ENCODE data around the gene LRP3. TPM values are rescaled to one million over a fixed set of nuclear protein-coding genes. Genes with fewer than 3 reads are reported as not detected.

LRP3 gene
- total and polyA plus RNA-seq, 2 of the 13 experiments (the other 11 are each of a cell fraction or from before 2014, with no cell fraction given) = 17.6 to 51.6 TPM

GRCh38 chr19:33255781-33256180 lies 61.7 kb downstream of the LRP3 start:
- BruUV-seq (replicated peaks) = no TSS peak
- H3K4me2 ChIP-seq (ENCODE audit: low read depth, low read length) = no peak overlapping the region
- no peak overlapping the region for H3K9ac ChIP-seq (ENCODE audit: insufficient read depth, low read depth, low read length)
- no peak for ATAC-seq
- CTCF ChIA-PET (ENCODE audit: low intra/inter-chr PET ratio, low total read pairs) = no interaction called here
- peaks cover 9 to 30% of the 10 kb centered on the region in 2 experiments; a peak in 4 of 5 replicates for H3K27me3 ChIP-seq (ENCODE audit: control insufficient read depth in 1 of 2, insufficient read depth in 2 of 2, low read length in 2 of 2)
- no peaks in the 10 kb centered on the region for H3K79me2 ChIP-seq (ENCODE audit: insufficient read depth, low read length)
- 84% methylated on average over 3 of the region's 7 CpGs for WGBS (ENCODE audit: low lambda C conversion rate)
- H3K36me3 ChIP-seq (replicated peaks in 1 of 2; ENCODE audit: control insufficient read depth in 1 of 2, insufficient read depth in 2 of 2, low read length in 2 of 2) = no peaks in the 10 kb centered on the region
- FAIRE-seq = no peak
- DNase-seq (ENCODE audit: low spot score) = no peak
- H3K4me1 ChIP-seq (ENCODE audit: insufficient read depth, low read length) = peaks cover 44% of the 10 kb centered on the region
- intact Hi-C loops (cut with micrococcal nuclease; ENCODE audit: unreplicated experiment) = no loop called here
- TF ChIP-seq ATF7-NPFF (CRISPR knock-in tag; IDR thresholded peaks at IDR 0.05; ENCODE audit: low read depth) = no peak
- TF ChIP-seq ZNF749 (CRISPR knock-in tag; IDR thresholded peaks at IDR 0.05; ENCODE audit: borderline replicate concordance) = no peak
- no peak overlapping the region for H3K27ac ChIP-seq (ENCODE audit: extremely low read length, insufficient read depth, low read length)
- no peak overlapping the region for H3K4me3 ChIP-seq (replicated peaks in 1 of 3; ENCODE audit: insufficient read depth in 1 of 3, low read depth in 2 of 3, low read length in 3 of 3)
- POLR2A ChIA-PET = no interaction called here
- peaks cover 5% of the 10 kb centered on the region for H3K9me3 ChIP-seq (ENCODE audit: low read length)
- H4K20me1 ChIP-seq (ENCODE audit: insufficient read depth, low read length) = no peaks in the 10 kb centered on the region
- in situ Hi-C loops (cut with HindIII; ENCODE audit: extremely low pct_ligation_motif_present, low pct_unique_long_range_greater_than_20kb) = no loop called here
- H2AFZ ChIP-seq (ENCODE audit: low read length) = no peak overlapping the region

GRCh38 chr19:33256261-33256660 lies 62.1 kb downstream of the LRP3 start:
- POLR2A ChIA-PET = no interaction called here
- H3K27me3 ChIP-seq (ENCODE audit: control insufficient read depth in 1 of 2, insufficient read depth in 2 of 2, low read length in 2 of 2) = peaks cover 9 to 30% of the 10 kb centered on the region in 2 experiments; a peak in 4 of 5 replicates
- H3K27ac ChIP-seq (ENCODE audit: extremely low read length, insufficient read depth, low read length) = no peak overlapping the region
- BruUV-seq (replicated peaks) = no TSS peak
- ATAC-seq (no peak), FAIRE-seq (no peak), DNase-seq (ENCODE audit: low spot score) (no peak)
- H2AFZ ChIP-seq (ENCODE audit: low read length) = no peak overlapping the region
- H4K20me1 ChIP-seq (ENCODE audit: insufficient read depth, low read length) = no peaks in the 10 kb centered on the region
- intact Hi-C loops (cut with micrococcal nuclease; ENCODE audit: unreplicated experiment) (no loop called here), in situ Hi-C loops (cut with HindIII; ENCODE audit: extremely low pct_ligation_motif_present, low pct_unique_long_range_greater_than_20kb) (no loop called here)
- CTCF ChIA-PET (ENCODE audit: low intra/inter-chr PET ratio, low total read pairs) = no interaction called here
- no peaks in the 10 kb centered on the region for H3K79me2 ChIP-seq (ENCODE audit: insufficient read depth, low read length)
- H3K4me1 ChIP-seq (ENCODE audit: insufficient read depth, low read length) = peaks cover 44% of the 10 kb centered on the region
- WGBS (ENCODE audit: low lambda C conversion rate) = 31% methylated on average over 4 of the region's 7 CpGs
- H3K4me3 ChIP-seq (replicated peaks in 1 of 3; ENCODE audit: insufficient read depth in 1 of 3, low read depth in 2 of 3, low read length in 3 of 3) = no peak overlapping the region
- H3K4me2 ChIP-seq (ENCODE audit: low read depth, low read length) = no peak overlapping the region
- H3K9me3 ChIP-seq (ENCODE audit: low read length) = peaks cover 5% of the 10 kb centered on the region
- no peaks in the 10 kb centered on the region for H3K36me3 ChIP-seq (replicated peaks in 1 of 2; ENCODE audit: control insufficient read depth in 1 of 2, insufficient read depth in 2 of 2, low read length in 2 of 2)
- H3K9ac ChIP-seq (ENCODE audit: insufficient read depth, low read depth, low read length) = no peak overlapping the region
- TF ChIP-seq ZNF292 (CRISPR knock-in tag; IDR thresholded peaks at IDR 0.05; ENCODE audit: borderline replicate concordance, low read depth) (no peak), MTF2 (CRISPR knock-in tag; IDR thresholded peaks at IDR 0.05; ENCODE audit: borderline replicate concordance) (no peak), TP53 (CRISPR knock-in tag; conservative IDR thresholded peaks at IDR 0.05) (no peak), KLF13 (CRISPR knock-in tag; IDR thresholded peaks at IDR 0.05) (no peak), HIVEP1 (CRISPR knock-in tag; IDR thresholded peaks at IDR 0.05) (no peak), ZNF780A (CRISPR knock-in tag; IDR thresholded peaks at IDR 0.05) (no peak), ETV6 (CRISPR knock-in tag; conservative IDR thresholded peaks at IDR 0.05) (no peak), KDM2A (CRISPR knock-in tag; IDR thresholded peaks at IDR 0.05; ENCODE audit: borderline replicate concordance, low read depth) (no peak), KIAA2018 (CRISPR knock-in tag; IDR thresholded peaks at IDR 0.05; ENCODE audit: borderline replicate concordance) (no peak)
